Fibroblast of peridontal ligament (primary cell): Measurements from ENCODE around the gene GASK1A.
"Not testable (repeated sequence)": the region's sequence is repeated elsewhere in the genome, so short reads cannot be mapped to it uniquely, and the experiment has no call there.

Experiments used
- DNase-seq: peaks from one replicate; pipeline ENCODE4 v3.0.0-alpha.2; 2010; ENCODE audit errors: extremely low read depth

Gene GASK1A

DNA sequence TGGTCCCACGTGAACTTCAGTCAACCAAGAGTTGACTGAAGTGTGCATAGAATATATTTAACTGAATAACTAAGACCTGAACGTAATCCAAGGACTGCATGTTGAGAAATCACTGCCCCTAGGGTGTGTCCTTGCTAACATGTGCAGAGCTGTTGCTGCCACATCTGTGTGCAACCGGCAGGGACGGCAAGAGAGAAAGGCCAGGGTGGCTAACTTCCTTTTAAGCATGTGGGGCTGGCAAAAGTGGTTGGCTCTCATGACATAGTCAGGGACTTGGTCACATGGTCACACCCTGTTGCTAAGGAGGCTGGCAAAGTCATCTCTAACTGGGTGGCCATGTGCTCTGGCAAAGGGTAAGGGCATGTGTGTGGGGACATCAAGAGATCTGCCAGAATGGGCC, 52.4 kb downstream of the GASK1A start:
- DNase-seq: no peak

DNA sequence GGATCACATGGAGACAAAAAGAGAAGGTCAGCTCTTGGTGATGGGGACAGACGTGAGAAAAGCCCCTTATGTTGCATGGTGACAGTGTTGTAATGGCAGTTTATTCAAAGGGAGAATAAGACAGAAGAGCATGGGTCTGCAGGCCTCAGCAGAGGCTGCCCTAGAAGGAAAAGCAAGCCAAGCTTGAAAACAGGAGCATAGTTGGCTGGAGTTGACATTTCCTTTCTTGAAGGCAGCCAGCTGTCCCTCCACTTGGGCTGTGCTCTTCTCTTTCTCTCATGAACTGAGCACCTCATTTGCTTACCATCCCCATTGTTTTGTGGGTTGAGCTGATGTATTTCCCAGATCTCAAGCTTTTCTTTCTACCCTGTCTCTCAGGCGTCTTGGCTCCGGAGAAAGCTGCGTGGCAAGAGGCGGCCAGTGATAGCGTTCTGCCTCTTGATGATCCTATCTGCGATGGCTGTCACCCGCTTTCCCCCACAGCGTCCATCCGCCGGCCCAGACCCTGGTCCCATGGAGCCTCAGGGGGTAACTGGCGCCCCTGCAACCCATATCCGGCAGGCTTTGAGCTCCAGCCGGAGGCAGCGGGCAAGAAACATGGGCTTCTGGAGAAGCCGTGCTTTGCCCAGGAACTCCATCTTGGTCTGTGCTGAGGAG, 52.9 kb downstream of the GASK1A start:
- no peak for DNase-seq

DNA sequence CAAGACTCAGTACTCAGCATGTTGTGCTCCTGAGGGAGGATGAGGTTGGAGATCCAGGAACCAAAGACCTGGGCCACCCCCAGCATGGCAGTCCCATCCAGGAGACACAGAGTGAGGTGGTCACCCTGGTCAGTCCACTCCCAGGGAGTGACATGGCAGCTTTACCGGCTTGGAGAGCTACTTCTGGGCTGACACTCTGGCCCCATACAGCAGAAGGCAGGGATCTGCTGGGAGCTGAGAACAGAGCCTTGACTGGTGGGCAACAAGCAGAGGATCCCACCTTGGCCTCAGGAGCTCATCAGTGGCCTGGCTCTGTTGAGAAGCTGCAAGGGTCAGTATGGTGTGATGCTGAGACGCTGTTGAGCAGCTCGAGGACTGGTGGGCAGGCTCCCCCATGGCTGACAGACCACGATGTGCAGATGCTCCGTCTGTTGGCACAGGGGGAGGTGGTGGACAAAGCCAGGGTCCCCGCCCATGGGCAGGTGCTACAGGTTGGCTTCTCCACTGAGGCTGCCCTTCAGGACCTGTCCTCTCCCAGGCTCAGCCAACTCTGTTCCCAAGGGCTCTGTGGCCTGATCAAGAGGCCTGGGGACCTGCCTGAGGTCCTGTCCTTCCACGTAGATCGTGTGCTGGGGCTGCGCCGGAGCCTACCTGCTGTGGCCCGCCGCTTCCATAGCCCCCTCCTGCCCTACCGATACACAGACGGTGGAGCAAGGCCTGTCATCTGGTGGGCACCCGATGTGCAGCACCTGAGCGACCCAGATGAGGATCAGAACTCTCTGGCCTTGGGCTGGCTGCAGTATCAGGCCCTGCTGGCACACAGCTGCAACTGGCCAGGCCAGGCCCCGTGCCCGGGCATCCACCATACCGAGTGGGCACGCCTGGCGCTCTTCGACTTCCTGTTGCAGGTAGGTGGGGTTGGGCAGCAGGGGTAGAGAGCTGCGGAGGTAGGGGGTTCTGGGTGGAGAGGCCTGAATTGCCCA, 53.8 kb downstream of the GASK1A start:
- no peak for DNase-seq

DNA sequence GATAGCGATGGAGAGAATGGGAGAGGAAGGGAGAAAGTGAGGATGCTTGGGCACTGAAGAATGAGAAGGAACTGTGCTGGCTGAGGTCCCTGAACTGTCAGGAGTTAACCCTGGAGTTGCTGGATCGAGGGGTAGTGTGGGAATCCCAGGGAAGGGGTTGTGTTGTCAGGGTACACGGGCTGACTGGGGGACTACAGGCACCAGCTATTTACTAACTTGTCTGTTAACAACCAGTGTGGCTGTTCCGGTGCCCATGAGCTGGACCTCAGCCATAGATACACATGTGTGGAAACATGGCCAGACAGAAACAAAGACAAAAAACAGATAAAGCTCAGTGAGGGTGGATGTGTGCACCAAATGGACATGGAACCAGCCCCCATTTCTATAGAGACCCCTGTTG, 55.1 kb downstream of the GASK1A start:
- no peak for DNase-seq

DNA sequence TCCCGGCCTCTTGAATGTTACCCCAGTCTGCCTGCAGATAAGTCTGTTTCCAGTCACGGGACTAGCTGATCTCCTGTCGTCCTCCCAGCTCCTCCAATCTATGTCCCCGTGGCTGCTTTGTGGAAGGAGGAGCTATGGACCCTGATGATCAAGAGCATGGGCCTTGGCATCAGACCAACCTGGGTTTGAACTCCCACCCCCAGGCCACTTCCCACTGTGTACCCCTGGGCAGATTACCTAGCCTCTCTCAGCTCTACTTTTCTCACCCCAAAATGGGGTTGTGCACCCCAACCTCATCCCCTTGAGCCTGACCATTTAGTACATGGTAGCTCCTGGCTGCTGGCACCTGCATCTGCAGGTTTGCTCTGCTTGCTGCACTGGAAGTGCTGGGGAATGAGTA, 55.8 kb downstream of the GASK1A start:
- no peak for DNase-seq

DNA sequence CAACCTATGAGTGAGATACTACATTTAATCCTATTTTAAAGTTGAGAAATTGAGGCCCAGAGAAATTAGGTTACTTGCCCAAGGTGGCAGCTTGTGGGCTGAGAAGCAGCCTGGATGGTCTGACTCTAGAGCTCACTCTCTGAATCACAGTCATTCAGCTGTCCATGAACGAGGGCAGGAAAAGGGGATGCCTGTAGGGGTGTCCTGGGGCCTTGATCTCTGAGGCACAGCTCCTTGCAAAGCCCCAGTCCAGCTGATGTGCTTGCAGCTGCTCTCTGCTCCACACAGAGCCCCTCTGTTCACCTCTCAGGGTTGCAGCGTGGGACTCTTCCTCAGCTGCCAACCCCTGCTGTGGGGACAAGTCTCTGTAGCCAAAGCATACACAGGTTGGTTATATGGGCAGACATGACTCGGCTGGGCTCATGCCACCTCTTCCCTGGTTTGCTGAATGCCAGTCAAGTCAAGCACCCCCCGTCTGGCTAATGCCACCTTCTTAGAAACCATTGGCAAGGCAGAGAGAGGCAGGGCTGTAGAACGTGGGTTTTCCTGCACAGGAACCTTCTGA, 56.8 kb downstream of the GASK1A start:
- no peak for DNase-seq

DNA sequence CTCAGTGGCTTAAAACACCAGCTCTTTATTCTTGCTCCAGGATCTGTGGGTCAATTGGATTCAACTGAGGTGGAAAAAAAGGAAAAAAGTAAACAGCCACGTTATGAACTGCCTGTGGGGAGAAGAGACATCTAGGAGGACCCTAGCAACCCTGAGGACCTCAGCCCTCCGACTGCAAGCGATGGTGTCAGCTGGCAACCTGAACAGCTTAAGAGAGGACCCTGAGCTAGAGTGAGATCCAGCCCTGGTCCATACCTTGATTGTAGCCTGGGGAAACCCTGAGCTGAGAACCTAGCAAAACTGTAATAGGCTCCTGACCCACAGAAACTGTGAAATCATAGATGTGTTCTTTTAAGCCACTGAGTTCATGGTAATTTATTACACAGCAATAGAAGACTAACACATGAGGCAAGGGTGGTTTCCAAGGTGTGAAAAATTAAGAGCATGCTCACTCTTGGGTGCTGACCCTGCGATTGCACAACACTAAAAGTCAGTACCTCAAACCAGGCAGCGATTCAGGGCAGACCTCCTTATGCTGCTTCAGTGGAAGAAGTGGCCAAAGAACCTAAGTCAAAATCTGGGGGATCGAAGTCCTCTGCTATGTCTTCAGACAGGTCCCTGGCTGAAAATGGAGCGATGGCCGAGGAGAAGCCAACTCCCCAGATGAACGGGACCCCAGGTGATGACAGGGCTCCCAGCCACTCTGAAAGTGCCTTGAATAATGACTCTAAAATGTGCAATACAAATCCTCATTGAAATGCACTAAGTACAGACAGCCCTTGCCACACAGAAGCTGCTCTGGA, 57.7 kb downstream of the GASK1A start:
- DNase-seq: no peak

DNA sequence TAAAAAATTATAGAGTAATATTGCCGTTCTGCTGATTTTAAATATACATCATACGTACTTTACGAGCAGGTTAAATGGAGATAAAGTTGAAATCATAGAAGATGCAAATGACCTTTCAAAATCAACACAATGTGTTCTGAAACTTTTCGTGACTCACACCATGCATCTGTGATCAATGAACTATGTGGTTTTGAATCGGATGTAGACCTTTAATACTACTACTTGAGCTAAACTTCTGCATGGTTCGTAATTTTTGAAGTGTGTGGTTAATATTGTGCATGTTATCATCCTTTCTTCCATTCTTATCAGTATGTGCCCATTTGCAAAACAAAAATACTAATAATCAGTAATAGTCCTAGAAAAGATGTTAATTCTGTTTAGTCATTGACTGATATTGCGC, 58.9 kb downstream of the GASK1A start:
- DNase-seq: no peak

DNA sequence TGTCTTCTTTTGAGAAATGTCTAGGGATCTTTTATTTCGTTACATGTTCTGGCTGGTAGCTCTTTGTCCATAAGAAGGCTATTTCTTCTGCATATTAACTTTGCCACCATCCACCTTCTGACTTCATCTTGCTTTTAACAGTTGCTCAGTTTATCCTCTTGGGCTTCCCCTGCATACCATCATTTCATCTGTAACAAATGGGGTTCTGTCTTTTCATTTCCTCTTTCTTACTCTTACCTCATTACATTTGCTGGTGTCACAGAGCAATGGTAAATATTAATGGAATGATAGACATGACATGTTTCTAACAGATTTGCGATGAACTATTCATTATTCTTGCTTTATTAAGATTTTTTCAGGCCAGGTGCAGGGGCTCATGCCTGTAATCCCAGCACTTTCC, 62.4 kb downstream of the GASK1A start:
- DNase-seq: no peak

DNA sequence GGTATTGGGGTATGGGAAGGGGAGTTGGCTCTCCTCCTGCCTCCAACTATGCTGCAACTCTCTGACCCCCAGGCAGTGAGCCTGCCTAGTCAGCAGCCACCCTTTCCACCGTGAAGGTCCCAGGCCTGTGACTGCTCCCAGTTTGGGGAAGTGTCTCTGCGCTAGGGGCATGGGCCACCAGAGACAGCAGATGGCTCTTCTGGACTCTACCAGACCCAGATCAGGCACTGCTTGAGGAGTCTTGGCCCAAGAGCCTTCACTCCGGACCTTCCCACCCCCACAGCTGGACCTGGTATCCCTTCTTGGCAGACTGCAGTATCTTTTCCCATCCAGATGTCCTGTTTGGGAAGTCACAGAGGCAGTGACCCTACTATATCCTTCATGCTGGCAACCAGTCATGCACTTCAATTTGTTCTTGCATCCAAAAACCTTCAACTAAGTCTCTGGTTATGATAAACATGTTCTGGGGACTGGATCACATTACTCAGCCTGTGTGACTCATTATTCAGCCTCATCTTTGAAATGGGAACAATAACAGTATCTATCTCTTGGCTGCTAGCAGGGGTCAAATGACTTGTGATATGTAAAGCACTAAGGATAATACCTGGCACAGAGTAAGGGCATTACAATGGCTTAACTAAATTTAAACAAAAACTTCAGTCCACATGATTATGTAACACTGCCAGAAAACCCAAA, 64.1 kb downstream of the GASK1A start:
- no peak for DNase-seq

DNA sequence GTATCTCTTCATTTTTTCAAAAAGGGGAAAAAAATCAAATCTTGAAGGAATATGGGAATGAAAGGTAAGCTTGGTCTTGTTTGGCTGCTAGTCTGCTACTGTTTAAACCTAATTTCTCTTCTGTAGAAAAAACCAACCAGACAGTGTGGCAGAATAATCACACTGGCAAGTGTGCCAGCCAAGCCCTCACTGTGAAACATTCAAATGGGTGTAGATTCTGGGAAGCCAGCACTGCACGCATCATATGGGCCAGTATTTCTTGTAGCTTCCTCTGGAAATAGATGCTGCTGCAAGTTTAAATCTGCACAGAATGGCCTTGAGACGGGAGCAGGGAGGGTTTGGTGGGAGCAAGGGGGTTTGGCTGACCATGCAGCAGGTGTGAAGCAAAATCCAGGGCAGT, 64.7 kb downstream of the GASK1A start:
- DNase-seq: no peak

DNA sequence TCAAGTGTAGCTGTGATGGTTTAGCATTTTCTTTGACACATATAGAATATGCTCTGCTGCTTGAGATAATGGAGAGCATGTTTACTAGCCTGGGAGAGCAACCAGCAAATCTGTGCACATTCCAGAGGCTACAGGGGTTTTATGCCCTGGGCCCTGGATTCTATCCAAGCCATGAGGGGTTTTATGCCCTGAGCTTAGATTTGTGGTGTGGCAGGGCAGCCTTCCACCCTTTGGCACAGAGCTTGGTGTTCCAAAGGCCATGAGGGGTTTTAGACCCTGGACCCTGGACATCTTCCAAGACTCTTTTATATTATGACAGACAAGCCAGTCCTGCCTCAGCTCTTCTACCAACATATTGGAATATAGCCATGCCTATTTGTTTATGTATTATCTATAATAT, 66.0 kb downstream of the GASK1A start:
- DNase-seq: not testable (repeated sequence)

DNA sequence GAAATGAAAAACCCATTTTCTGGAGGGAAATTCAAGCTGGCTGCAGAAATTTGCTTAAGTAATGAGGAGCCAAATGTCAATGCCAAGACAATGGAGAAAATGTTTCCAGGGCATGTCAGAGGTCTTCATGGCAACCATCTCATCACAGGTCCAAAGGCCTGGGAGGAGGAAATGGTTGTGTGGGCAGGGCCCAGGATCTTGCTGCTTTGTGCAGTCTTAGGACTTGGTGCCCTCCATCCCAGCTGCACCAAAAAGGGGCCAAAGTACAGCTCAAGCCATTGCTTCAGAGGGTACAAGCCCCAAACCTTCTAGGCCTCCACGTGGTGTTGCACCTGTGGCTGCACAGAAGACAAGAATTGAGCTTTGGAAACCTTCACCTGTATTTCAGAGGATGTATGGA, 67.5 kb downstream of the GASK1A start:
- DNase-seq: no peak

DNA sequence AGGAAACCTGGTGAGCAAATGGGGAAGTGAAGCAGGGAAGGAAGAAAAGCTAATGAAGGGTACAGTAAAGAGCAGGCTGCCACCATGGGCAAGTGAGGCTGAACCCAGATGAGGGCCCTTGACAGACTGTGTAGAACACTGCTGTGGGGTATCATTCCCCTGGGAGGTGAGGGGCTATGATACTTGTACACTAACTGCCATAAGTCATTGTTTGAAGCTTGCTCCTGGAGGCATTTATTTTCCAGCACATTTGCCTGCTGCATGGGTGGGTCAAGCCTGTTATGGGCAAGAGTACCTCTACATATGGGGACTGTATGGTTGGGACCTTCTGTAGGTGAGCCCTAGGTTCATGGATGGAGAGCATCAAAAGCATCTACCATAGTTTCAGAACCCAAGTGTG, 69.4 kb downstream of the GASK1A start:
- no peak for DNase-seq

DNA sequence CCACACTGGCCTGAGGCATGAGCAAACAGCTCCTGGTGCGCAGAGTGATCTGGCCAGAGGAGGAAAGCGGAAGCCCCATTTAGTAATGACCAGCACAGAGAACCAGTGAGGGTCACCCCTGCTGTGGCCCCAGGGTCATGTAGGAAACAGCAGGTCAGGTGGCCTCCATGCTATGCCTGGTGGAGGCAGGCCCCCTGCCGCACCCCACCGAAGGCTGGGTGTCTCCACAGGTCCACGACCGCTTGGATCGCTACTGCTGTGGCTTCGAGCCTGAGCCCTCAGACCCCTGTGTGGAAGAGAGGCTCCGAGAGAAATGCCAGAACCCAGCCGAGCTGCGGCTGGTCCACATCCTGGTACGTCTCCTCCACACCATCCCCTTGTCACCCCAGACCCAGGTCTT, 74.2 kb downstream of the GASK1A start:
- DNase-seq: no peak

DNA sequence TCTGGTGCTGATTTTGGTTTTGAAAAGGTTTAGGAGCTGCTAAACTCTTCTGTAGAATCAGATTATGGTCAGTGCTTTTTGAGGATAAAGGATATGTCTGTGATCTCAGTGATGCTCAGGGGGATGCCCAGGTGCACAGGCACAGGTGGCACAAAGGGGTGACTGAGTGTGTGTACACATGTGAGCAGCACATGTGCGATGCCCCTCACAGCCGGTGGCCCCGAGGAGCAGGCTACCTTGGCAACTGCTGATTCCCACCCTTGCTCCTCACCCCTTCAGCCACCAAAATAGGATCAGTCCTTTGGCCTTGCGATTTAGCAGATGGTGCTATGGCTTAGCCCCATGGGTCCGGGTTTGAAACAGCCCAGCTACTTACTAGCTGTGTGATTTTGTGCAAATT, 75.6 kb downstream of the GASK1A start:
- DNase-seq: no peak

DNA sequence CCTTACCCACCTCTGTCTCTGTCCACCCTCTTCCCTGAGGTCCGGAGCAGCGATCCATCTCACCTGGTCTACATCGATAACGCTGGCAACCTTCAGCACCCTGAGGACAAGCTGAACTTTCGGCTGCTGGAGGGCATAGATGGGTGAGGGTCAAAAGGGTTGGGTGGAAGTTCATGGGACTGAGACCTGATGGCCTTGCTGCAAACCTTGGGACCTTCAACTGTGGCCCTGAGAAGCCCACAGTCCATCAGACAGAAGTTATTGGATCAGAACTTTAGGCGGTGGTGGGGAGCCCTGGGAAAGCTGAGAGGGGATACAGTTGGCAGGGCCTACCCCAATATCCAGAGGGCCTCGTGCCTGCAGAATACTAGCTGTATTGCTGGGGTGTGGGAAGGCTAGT, 76.3 kb downstream of the GASK1A start:
- DNase-seq: no peak

DNA sequence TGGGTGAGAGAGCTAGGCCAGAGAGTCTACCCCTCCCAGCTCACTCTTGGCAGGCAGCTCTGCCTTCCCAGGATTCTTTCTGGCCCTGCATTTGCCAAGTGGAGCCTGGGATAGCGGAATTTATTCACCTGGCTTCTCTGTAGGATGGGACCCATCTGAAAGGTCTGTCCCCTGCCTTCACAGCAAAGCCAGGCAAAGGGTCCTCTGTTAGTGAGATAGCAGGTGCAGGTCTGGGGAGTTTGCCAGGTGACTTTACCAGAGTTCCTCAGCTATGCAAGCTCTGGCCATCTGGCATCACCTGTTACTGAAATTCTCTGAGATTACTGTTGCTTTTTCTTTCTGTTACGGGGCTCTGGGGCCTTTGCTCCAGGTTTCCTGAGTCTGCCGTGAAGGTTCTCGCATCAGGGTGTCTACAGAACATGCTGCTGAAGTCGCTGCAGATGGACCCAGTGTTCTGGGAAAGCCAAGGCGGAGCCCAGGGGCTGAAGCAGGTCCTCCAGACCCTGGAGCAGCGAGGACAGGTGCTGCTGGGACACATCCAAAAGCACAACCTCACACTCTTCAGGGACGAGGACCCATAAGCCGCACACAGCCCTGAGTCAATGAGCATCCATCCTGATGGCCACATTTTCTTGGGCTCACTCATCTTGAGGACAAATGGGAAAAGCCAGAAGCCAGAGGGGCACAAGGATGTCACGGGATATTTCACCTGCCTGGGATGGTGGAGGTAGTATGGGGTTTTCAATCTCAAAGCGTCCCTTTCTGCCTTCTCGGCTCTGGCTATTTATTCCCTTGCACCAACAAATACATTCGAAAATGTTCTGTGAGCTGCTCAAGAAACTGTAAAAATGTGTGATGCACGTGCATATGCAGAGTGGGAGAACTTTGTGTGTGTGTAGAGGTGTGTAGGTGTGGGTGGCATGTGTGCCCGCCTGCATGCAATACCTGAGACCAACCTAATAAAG, 77.0 kb downstream of the GASK1A start:
- DNase-seq: no peak

DNA sequence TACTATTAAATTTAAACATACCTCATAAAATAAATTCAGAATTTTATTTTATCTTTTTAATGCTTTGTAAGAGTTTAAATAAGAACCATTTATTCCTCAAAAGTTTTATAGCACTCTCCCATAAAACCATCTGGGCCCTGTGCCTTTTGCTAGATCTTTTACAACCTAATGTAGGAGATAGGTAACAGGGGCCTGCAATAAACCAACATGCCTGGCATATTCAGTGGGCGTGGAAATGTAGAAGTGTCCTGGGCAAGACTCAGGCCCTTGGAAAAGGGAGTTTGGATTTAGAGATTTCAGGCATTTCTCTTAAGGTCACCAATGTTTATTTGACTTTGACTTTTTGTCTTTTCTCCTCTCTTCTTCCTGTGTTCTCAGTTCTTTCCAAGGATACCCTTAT, 80.3 kb downstream of the GASK1A start:
- no peak for DNase-seq
